Measurements from ENCODE around the gene EPHB6. TPM values are rescaled to one million over a fixed set of nuclear protein-coding genes. Genes with fewer than 3 reads are reported as not detected.

Gene EPHB6
- total RNA-seq, 4 donors from 2014 or later = 3.3 to 10.5 (median 5.5) TPM

DNA sequence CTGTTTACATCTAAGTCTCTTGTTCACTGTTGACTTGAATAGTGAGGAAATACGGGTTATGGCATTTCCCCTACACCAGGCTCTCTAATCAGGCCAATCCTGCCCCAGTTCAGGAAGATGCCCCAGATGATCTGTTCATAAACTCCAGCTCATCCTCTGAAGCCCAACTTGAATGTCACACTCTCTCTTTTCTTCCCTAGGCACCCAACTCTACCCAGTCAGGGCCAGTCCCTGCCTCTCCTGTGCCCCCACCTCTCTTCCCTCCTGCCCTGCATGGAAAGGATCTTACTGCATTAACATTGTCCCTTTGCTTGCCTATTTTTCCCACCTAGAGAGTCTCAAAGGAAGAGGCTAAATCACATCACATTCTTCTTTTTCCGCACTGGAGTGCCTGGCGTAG, 41.3 kb downstream of the EPHB6 start:
- TF ChIP-seq, protein P1, sequence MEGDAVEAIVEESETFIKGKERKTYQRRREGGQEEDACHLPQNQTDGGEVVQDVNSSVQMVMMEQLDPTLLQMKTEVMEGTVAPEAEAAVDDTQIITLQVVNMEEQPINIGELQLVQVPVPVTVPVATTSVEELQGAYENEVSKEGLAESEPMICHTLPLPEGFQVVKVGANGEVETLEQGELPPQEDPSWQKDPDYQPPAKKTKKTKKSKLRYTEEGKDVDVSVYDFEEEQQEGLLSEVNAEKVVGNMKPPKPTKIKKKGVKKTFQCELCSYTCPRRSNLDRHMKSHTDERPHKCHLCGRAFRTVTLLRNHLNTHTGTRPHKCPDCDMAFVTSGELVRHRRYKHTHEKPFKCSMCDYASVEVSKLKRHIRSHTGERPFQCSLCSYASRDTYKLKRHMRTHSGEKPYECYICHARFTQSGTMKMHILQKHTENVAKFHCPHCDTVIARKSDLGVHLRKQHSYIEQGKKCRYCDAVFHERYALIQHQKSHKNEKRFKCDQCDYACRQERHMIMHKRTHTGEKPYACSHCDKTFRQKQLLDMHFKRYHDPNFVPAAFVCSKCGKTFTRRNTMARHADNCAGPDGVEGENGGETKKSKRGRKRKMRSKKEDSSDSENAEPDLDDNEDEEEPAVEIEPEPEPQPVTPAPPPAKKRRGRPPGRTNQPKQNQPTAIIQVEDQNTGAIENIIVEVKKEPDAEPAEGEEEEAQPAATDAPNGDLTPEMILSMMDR (IDR thresholded peaks at IDR 0.05) = no peak
- TF ChIP-seq EP300 (IDR thresholded peaks at IDR 0.05) (no peak), POLR2A (IDR thresholded peaks at IDR 0.05; ENCODE audit: low read depth) (no peak), POLR2AphosphoS5 (IDR thresholded peaks at IDR 0.05) (no peak)
- intact Hi-C loops (cut with DNase I) = no loop called here

DNA sequence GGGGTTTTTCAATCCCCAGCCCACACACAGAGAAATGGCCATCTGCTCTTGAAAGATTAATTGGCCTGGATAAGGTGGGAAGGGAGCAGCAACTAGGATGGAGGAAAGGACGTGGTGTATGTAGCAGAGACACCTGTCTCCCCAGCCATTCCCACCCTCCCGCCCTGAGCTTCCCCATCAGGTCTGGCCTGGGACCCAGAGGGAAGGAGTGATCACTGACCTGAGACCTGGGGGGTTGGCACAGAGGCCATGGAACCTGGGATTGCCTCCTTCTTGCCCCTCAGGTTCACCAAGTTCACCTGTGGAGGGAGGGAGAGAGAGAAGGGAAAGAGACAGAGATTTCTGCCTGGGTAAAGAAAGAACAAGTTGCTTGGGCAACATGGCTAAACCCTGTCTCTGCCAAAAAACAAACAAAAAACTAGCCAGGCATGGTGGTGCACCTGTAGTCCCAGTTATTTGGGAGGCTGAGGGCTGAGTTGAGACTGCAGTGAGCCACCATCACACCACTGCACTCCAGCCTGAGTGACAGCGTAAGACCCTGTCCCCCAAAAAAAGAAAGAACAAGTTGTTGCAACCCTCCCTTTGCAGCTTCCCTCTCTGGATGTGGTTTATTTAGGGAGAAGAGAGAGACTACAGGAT, 42.0 kb downstream of the EPHB6 start:
- no peaks in the 10 kb centered on the region for H3K9me3 ChIP-seq
- H3K27ac ChIP-seq (replicated peaks in 1 of 4) = no peak overlapping the region
- TF ChIP-seq, protein P1 (IDR thresholded peaks at IDR 0.05) = no peak
- no peak for TF ChIP-seq EP300 (IDR thresholded peaks at IDR 0.05)
- TF ChIP-seq POLR2AphosphoS5 (IDR thresholded peaks at IDR 0.05) = no peak
- no peak for TF ChIP-seq POLR2A (IDR thresholded peaks at IDR 0.05; ENCODE audit: low read depth)
- no peak overlapping the region for H3K4me3 ChIP-seq
- peaks cover 0 to 27% (median 0%) of the 10 kb centered on the region in 4 donors for H3K27me3 ChIP-seq
- intact Hi-C loops (cut with DNase I) = no loop called here
- no peak for DNase-seq (ENCODE audit: extremely low spot score)
- no peaks in the 10 kb centered on the region for H3K4me1 ChIP-seq
- H3K36me3 ChIP-seq = no peaks in the 10 kb centered on the region
- 71% methylated on average over 3 of the region's 3 CpGs for whole genome bisulfite sequencing

More for the DNA sequence above, 41.3 kb downstream of the EPHB6 start:
- H3K9me3 ChIP-seq = no peaks in the 10 kb centered on the region
- no peak overlapping the region for H3K4me3 ChIP-seq
- H3K27me3 ChIP-seq = peaks cover 0 to 32% (median 0%) of the 10 kb centered on the region in 4 donors
- WGBS = 80% methylated on average over 3 of the region's 3 CpGs
- no peaks in the 10 kb centered on the region for H3K4me1 ChIP-seq
- no peaks in the 10 kb centered on the region for H3K36me3 ChIP-seq
- H3K27ac ChIP-seq (replicated peaks in 1 of 4) = no peak overlapping the region
- no peak for DNase-seq (ENCODE audit: extremely low spot score)

DNA sequence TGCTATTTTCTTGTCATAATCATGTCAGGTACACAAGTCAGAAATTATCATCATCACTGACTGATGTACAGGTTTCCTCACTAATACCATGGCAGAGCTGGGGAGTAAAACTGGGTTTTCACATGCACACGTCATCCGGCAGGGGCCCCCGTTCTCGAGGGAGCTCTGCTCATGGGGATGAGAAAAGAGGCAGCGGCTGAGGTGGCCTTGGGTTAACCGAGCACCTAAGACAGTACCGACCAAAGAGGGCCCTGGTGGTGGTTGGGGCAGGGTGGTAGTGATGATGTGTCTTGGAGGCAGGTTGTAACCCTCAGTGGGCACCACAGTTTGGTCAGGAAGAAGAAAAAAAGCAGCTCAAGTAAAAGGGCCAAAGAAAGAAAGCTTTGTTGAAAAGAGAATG, 42.8 kb downstream of the EPHB6 start:
- intact Hi-C loops (cut with DNase I) = no loop called here
- peaks cover 0 to 27% (median 0%) of the 10 kb centered on the region in 4 donors for H3K27me3 ChIP-seq
- 81% methylated on average over 7 of the region's 7 CpGs for WGBS
- no peak for DNase-seq (ENCODE audit: extremely low spot score)
- no peaks in the 10 kb centered on the region for H3K9me3 ChIP-seq
- TF ChIP-seq, protein P1 (IDR thresholded peaks at IDR 0.05) = no peak
- TF ChIP-seq POLR2A (IDR thresholded peaks at IDR 0.05; ENCODE audit: low read depth) (no peak), EP300 (IDR thresholded peaks at IDR 0.05) (no peak), POLR2AphosphoS5 (IDR thresholded peaks at IDR 0.05) (no peak)
- no peak overlapping the region for H3K27ac ChIP-seq (replicated peaks in 1 of 4)
- H3K4me1 ChIP-seq = no peaks in the 10 kb centered on the region
- H3K36me3 ChIP-seq = no peaks in the 10 kb centered on the region
- no peak overlapping the region for H3K4me3 ChIP-seq

DNA sequence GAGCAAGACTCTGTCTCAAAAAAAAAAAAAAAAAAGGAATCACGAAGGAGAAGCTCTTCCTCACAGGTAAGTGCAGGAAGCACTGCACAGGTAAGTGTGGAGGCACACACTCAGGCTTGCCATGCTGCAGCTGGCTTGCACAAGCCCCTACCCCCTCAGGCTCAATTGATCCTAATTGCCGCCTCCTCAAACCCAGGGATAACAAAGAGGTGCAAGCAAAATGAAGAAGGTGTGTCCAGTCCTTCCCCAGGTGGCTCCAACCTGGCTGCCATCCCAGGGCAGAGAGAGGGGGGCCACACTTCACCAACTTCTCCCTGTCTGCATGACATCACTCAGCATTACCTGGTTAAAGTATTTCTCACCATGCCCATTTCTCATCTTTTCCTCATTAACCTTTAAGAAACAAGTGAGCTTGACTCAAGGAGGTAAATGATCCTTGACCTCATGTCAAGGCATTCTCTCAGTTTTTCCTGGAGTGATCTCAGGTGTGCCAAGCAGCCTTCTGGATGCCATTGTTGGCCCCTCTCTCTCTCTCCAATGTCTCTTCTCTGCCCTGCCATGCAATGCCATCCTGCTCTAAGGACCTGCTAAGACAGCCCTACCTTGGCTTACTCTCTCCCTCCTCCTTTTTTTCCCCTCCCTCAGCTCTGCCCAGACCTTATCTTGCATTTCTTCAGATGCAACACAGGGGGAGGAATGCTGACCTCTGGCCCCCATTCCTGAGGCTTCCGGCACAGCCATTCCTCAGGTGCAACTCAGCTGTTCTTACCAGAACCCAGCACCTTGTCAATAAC, 43.7 kb downstream of the EPHB6 start:
- no peak for DNase-seq (ENCODE audit: extremely low spot score)
- intact Hi-C loops (cut with DNase I) = no loop called here
- no peaks in the 10 kb centered on the region for H3K9me3 ChIP-seq
- H3K4me3 ChIP-seq = no peak overlapping the region
- no peaks in the 10 kb centered on the region for H3K4me1 ChIP-seq
- H3K27me3 ChIP-seq = peaks cover 0 to 22% (median 0%) of the 10 kb centered on the region in 4 donors
- H3K36me3 ChIP-seq = no peaks in the 10 kb centered on the region
- H3K27ac ChIP-seq (replicated peaks in 1 of 4) = no peak overlapping the region
- TF ChIP-seq EP300 (IDR thresholded peaks at IDR 0.05) (no peak), POLR2AphosphoS5 (IDR thresholded peaks at IDR 0.05) (no peak), POLR2A (IDR thresholded peaks at IDR 0.05; ENCODE audit: low read depth) (no peak)
- TF ChIP-seq, protein P1 (IDR thresholded peaks at IDR 0.05) = no peak
- 68% methylated on average over 3 of the region's 3 CpGs for WGBS
